H7 (cell line): ENCODE measurements around the gene CSAG1. TPM values are rescaled to one million over a fixed set of nuclear protein-coding genes. Genes with fewer than 3 reads are reported as not detected.
"Not testable (repeated sequence)": the region's sequence is repeated elsewhere in the genome, so short reads cannot be mapped to it uniquely, and the experiment has no call there.

Experiments
- DNase-seq: peaks from one replicate; pipeline ENCODE4 v3.0.0; 2012
- H3K27me3 ChIP-seq: 2 replicates; pipeline ENCODE4 v1.6.0; 2011; ENCODE audit warnings: mild to moderate bottlenecking, low read length; ENCODE audit not compliant: control insufficient read depth, insufficient read depth
- H3K36me3 ChIP-seq: replicated peaks from 2 replicates; pipeline ENCODE4 v1.5.1; 2011; ENCODE audit warnings: low read length; ENCODE audit not compliant: control insufficient read depth, insufficient read depth
- H3K4me3 ChIP-seq: 2 replicates; pipeline ENCODE4 v1.5.1; 2011; ENCODE audit warnings: low read depth, mild to moderate bottlenecking, control low read depth, low read length, moderate library complexity; ENCODE audit not compliant: insufficient read depth
- total RNA-seq: library from RNA; depleted of rRNA; stranded (reverse); fragments of >200 nt; shearing (Covaris generic); gene quantifications from 2 replicates; pipeline ENCODE4 v1.2.3, GENCODE V29; 2014; rRNA removed

Gene CSAG1, protein sequence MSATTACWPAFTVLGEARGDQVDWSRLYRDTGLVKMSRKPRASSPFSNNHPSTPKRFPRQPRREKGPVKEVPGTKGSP
- not detected in 2 replicates for total RNA-seq

- H3K27me3 ChIP-seq, result no peaks in the 10 kb centered on the region
- no peak within 1 kb of the TSS for H3K4me3 ChIP-seq
- no peak for DNase-seq
- no peaks in the 10 kb centered on the region for H3K36me3 ChIP-seq
Measured at GRCh38 chrX:152733261-152733975, at the start of gene CSAG1, which contains the start of gene MAGEA12. Gene CSAG1 (minus strand): TSS chrX:152733721. CDS start chrX:152732460, 1,261 bp downstream. Gene MAGEA12 (plus strand): TSS chrX:152733757. CDS start chrX:152736162, 2,405 bp downstream.

GRCh38 chrX:152769549-152770289 is 36.2 kb upstream of the CSAG1 start, which contains the start of gene MAGEA6:
Gene MAGEA6 (minus strand): TSS chrX:152769689. CDS start chrX:152767650, 2,039 bp downstream.
- not testable (repeated sequence) for H3K27me3 ChIP-seq, H3K4me3 ChIP-seq, H3K36me3 ChIP-seq, DNase-seq

DNA sequence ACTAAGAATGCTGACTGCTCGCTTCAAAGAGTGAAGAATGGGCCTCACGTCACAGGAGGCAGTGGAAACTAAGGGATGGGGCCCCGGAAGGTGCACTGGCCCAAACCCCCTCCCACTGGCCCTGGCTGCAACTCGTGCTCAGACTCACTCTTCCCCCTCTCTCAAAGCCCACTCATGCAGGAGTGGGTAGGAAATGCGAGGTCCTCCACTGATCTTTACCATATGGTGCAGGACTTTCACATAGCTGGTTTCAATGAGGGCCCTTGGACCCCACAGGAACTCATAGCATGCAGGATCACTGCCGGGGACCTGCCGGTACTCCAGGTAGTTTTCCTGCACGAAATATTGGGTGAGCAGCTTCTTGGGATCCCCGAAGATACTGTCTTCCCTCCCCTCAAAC is 33.0 kb upstream of the CSAG1 start:
- not testable (repeated sequence) for H3K27me3 ChIP-seq, H3K4me3 ChIP-seq, H3K36me3 ChIP-seq, DNase-seq

GRCh38 chrX:152761582-152761981 is 28.1 kb upstream of the CSAG1 start:
- H3K36me3 ChIP-seq, H3K4me3 ChIP-seq: not testable (repeated sequence)

DNA sequence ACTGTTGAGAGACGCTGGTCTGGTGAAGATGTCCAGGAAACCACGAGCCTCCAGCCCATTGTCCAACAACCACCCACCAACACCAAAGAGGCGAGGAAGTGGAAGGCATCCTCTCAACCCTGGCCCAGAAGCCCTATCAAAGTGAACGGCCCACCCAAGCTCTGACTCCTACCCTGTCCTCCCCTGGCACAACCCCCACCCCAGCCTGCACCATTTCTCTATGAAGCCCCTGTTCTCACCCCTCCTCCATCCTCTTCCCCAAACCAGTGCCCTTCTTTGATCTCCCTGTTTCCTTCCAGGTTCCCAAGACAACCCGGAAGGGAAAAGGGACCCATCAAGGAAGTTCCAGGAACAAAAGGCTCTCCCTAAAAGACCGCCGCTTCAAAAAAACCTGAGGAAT is 26.0 kb upstream of the CSAG1 start:
- not testable (repeated sequence) for H3K27me3 ChIP-seq, H3K36me3 ChIP-seq, DNase-seq, H3K4me3 ChIP-seq

More at GRCh38 chrX:152761582-152761981, 28.1 kb upstream of the CSAG1 start:
- H3K27me3 ChIP-seq, DNase-seq: not testable (repeated sequence)

DNA sequence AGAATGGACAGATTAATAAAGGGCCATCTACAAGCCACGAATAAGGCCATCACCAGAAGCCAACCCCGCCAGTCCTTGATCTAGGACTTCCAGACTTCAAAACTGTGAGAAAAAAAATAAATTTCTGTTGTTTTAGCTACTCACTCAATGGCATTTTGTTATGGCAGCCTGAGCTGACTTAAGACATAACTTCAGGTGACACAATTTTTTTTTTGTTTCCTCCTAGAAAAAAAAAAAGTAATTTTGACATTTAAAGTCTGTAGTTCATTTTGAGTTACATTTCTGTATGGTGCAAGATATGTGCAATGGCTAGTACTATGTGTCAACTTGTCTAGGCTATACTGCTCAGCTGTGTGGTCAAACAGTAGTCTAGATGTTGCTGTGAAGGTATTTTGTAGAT is 25.4 kb upstream of the CSAG1 start, which contains the start of gene CSAG3:
CSAG3 (plus strand) TSS at position 301 of the 400 bp plus-strand sequence.
- H3K36me3 ChIP-seq, H3K4me3 ChIP-seq, DNase-seq, H3K27me3 ChIP-seq: not testable (repeated sequence)

DNA sequence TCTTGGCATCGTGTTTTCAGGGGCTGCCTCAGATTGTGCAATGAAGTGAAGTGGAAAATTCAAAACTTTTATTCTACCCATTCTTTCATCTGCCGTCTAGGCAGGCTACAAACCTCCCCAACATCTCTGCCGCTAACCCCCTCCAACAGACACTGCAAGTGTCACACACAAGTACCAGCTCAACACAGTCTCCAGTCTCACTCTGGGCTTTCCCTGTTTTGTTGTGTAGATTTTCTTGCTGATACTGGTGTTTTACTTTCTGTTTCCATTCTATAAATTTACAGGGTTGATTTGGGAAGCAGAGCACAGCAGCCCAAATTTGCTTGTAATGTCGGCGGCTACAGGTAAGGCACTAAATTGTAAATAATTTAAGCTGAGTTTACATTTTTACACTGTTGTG is 21.4 kb upstream of the CSAG1 start:
- H3K4me3 ChIP-seq, H3K36me3 ChIP-seq, DNase-seq, H3K27me3 ChIP-seq: not testable (repeated sequence)

- not testable (repeated sequence) for DNase-seq, H3K27me3 ChIP-seq
Measured at GRCh38 chrX:152753686-152754650, 20.4 kb upstream of the CSAG1 start, which contains the start of gene MAGEA2. Gene MAGEA2 (minus strand): TSS chrX:152753842. CDS start chrX:152751363, 2,479 bp downstream.

DNA sequence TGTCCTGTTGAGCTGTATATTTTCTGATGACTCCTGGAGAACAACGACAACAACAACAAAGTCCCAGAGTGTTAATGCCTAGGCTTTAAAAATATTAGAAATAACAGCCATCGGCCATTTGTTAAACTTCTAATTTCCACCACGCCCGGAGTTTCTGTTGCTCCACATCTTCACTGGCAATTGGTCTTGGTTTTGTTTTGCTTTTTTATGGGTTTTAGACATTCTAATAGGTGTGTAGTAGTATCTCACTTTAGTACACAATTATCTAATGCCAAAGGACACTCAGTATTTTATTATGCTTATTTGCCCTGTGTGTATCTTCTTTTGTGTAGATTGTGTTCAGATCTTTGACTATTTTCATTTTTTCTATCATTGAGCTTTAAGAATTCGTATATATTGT is 5.0 kb upstream of the CSAG1 start:
- Histone ChIP-seq H3K4me3 (no peak overlapping the region), H3K27me3 (no peaks in the 10 kb centered on the region), H3K36me3 (no peaks in the 10 kb centered on the region)
- DNase-seq, result no peak

More at GRCh38 chrX:152753686-152754650, 20.4 kb upstream of the CSAG1 start, which contains the start of gene MAGEA2:
- H3K4me3 ChIP-seq, H3K36me3 ChIP-seq: not testable (repeated sequence)

GRCh38 chrX:152736528-152736927 is 3.0 kb upstream of the CSAG1 start:
- not testable (repeated sequence) for H3K4me3 ChIP-seq, H3K36me3 ChIP-seq, H3K27me3 ChIP-seq, DNase-seq

DNA sequence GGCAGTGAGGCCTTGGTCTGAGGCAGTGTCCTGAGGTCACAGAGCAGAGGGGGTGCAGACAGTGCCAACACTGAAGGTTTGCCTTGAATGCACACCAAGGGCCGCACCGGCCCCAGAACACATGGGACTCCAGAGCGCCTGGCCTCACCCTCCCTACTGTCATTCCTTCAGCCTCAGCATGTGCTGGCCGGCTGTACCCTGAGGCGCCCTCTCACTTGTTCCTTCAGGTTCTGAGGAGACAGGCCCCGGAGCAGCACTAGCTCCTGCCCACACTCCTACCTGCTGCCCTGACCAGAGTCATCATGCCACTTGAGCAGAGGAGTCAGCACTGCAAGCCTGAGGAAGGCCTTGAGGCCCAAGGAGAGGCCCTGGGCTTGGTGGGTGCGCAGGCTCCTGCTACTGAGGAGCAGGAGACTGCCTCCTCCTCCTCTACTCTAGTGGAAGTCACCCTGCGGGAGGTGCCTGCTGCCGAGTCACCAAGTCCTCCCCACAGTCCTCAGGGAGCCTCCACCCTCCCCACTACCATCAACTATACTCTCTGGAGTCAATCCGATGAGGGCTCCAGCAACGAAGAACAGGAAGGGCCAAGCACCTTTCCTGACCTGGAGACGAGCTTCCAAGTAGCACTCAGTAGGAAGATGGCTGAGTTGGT is 2.5 kb upstream of the CSAG1 start:
- Histone ChIP-seq H3K36me3 (no peaks in the 10 kb centered on the region), H3K4me3 (no peak overlapping the region), H3K27me3 (no peaks in the 10 kb centered on the region)
- no peak for DNase-seq

DNA sequence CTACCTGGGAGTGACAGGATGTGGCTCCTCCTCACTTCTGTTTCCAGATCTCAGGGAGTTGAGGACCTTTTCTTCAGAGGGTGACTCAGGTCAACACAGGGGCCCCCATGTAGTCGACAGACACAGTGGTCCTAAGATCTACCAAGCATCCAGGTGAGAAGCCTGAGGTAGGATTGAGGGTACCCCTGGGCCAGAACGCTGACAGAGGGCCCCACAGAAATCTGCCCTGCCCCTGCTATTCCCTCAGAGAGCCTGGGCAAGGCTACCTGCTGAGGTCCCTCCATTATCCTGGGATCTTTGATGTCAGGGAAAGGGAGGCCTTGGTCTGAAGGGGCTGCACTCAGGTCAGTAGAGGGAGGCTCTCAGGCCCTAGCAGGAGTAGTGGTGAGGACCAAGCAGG is 1.6 kb upstream of the CSAG1 start:
- no peak overlapping the region for H3K4me3 ChIP-seq
- no peaks in the 10 kb centered on the region for H3K27me3 ChIP-seq
- no peak for DNase-seq
- no peaks in the 10 kb centered on the region for H3K36me3 ChIP-seq

GRCh38 chrX:152734143-152734858 is 780 bp upstream of the CSAG1 start:
- not testable (repeated sequence) for H3K27me3 ChIP-seq, H3K36me3 ChIP-seq, DNase-seq, H3K4me3 ChIP-seq
